GM06990 (cell line): ENCODE results near the gene CD4.

Experiments used
- DNase-seq: peaks from one replicate; pipeline ENCODE4 v3.0.0-alpha.2; 2011; ENCODE audit not compliant: insufficient read length; ENCODE audit errors: extremely low read depth
- H3K27me3 ChIP-seq: replicated peaks from 2 replicates; pipeline ENCODE4 v1.6.0; 2011; ENCODE audit warnings: low read length; ENCODE audit not compliant: control insufficient read depth, insufficient read depth
- H3K36me3 ChIP-seq: 2 replicates; pipeline ENCODE4 v1.5.1; 2011; ENCODE audit warnings: low read length; ENCODE audit not compliant: control insufficient read depth, insufficient read depth
- H3K4me3 ChIP-seq: replicated peaks from 2 replicates; pipeline ENCODE4 v1.5.1; 2011; ENCODE audit warnings: low read depth, mild to moderate bottlenecking, control low read depth, low read length
- CTCF ChIP-seq: IDR thresholded peaks from 2 replicates; pipeline ENCODE4 v1.5.1; 2011; ENCODE audit warnings: low read length, control low read depth, mild to moderate bottlenecking, inconsistent platforms; ENCODE audit not compliant: insufficient read depth, poor library complexity, severe bottlenecking

Gene CD4

GRCh38 chr12:6840761-6841515, 51.6 kb downstream of the CD4 start, which contains the start of gene GNB3:
Gene GNB3, plus strand, starts transcription at chr12:6840925. Its CDS starts 363 bp downstream, at chr12:6841288.
- no peak for DNase-seq
- Histone ChIP-seq H3K36me3 (peaks cover under 1% of the 10 kb centered on the region; the same call in 1 of the 2 replicates), H3K4me3 (no peak within 1 kb of the TSS), H3K27me3 (no peaks in the 10 kb centered on the region)
- TF ChIP-seq CTCF, result no peak

DNA sequence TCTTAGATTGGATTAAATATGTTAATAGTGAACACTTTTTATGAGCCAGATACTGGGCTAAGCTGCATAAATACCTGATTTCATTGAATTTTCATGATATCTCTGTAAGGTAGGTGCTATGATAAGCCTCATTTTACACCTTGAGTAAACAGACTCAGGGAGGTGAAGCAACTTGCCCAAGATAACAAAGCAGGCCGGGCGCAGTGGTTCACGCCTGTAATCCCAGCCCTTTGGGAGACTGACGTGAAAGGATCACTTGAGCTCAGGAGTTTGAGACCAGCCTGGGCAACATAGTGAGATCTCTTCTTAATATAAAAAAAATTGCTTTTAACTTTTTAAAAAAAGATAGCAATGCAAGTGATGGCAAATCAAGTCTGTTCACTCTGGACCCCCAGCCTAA, 52.7 kb downstream of the CD4 start:
- no peak overlapping the region for H3K4me3 ChIP-seq
- no peaks in the 10 kb centered on the region for H3K27me3 ChIP-seq
- no peak for DNase-seq
- H3K36me3 ChIP-seq, result peaks cover 4% of the 10 kb centered on the region
- no peak for TF ChIP-seq CTCF

GRCh38 chr12:6843118-6843902, 54.0 kb downstream of the CD4 start:
- H3K36me3 ChIP-seq, result peaks cover 4% of the 10 kb centered on the region

DNA sequence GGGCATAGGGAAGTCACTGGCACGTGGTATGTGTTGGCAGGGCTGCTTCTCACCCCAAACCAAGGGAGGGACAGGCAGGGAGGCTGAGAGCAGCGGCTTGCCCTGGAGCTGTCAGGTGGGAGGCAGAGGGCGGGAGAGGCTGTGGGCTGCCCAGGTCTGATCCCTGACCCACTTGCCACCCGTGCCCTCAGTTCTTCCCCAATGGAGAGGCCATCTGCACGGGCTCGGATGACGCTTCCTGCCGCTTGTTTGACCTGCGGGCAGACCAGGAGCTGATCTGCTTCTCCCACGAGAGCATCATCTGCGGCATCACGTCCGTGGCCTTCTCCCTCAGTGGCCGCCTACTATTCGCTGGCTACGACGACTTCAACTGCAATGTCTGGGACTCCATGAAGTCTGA, 56.1 kb downstream of the CD4 start:
- no peak overlapping the region for H3K4me3 ChIP-seq
- H3K36me3 ChIP-seq, result peaks cover 7% of the 10 kb centered on the region
- TF ChIP-seq CTCF, result no peak

More at GRCh38 chr12:6843118-6843902, 54.0 kb downstream of the CD4 start:
- H3K4me3 ChIP-seq, result no peak overlapping the region
- no peak for TF ChIP-seq CTCF
- no peaks in the 10 kb centered on the region for H3K27me3 ChIP-seq
- DNase-seq, result no peak

GRCh38 chr12:6846316-6846869, 57.1 kb downstream of the CD4 start:
- H3K36me3 ChIP-seq, result peaks cover 7% of the 10 kb centered on the region
- DNase-seq, result no peak
- no peak overlapping the region for H3K4me3 ChIP-seq
- H3K27me3 ChIP-seq, result no peaks in the 10 kb centered on the region
- TF ChIP-seq CTCF, result no peak

More for the DNA sequence above, 56.1 kb downstream of the CD4 start:
- DNase-seq, result no peak
- no peaks in the 10 kb centered on the region for H3K27me3 ChIP-seq
